ENCODE measurements around the gene CREBBP.

Gene CREBBP

DNA sequence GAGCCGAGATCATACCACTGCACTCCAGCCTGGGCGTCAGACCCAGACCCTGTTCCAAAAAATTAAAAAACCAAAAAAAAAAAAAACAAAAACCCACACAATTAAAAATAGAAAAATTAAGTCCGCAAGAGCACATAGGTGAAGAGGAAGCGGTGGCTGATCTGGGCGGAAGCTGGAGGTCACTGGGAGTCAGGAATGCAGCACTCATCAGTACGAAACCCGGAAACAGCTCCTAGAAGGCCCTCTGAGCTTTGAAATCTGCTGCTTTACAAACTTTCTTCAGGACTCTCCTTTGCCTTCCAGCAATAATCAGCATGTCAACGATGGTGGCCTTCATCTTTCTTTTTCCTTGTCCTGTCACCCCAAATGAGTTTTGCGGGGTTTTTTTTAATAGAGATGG, 192.7 kb downstream of the CREBBP start:
- peaks cover 78% of the 10 kb centered on the region for H3K36me3 ChIP-seq (ENCODE audit: insufficient read depth, low read length)
- H3K4me3 ChIP-seq (ENCODE audit: low read depth, low read length, poor library complexity, severe bottlenecking), result no peak overlapping the region
- TF ChIP-seq, protein P1, sequence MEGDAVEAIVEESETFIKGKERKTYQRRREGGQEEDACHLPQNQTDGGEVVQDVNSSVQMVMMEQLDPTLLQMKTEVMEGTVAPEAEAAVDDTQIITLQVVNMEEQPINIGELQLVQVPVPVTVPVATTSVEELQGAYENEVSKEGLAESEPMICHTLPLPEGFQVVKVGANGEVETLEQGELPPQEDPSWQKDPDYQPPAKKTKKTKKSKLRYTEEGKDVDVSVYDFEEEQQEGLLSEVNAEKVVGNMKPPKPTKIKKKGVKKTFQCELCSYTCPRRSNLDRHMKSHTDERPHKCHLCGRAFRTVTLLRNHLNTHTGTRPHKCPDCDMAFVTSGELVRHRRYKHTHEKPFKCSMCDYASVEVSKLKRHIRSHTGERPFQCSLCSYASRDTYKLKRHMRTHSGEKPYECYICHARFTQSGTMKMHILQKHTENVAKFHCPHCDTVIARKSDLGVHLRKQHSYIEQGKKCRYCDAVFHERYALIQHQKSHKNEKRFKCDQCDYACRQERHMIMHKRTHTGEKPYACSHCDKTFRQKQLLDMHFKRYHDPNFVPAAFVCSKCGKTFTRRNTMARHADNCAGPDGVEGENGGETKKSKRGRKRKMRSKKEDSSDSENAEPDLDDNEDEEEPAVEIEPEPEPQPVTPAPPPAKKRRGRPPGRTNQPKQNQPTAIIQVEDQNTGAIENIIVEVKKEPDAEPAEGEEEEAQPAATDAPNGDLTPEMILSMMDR (IDR thresholded peaks at IDR 0.05; ENCODE audit: low read length), result no peak
- TF ChIP-seq EZH2 (IDR thresholded peaks at IDR 0.05; ENCODE audit: borderline replicate concordance, low read length), result no peak

DNA sequence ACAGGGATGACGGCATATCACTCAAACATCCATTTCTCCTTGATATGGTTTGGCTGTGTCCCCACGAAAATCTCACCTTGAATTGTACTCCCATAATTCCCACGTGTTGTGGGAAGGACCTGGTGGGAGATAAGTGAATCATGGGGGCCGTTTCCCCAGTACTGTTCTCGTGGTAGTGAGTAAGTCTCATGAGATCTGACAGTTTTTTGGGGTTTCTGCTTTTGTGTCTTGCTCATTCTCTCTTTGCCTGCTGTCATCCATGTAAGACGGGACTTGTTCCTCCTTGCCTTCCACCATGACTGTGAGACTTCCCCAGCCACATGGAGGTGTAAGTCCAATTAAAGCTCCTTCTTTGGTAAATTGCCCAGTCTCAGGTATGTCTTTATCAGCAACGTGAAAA, 193.5 kb downstream of the CREBBP start:
- no peak overlapping the region for H3K4me3 ChIP-seq (ENCODE audit: low read depth, low read length, poor library complexity, severe bottlenecking)
- H4K20me1 ChIP-seq (ENCODE audit: insufficient read depth, low read length), result no peaks in the 10 kb centered on the region
- H3F3A ChIP-seq (ENCODE audit: insufficient read depth, low read length), result no peaks in the 10 kb centered on the region
- no peaks in the 10 kb centered on the region for H3K27me3 ChIP-seq (ENCODE audit: insufficient read depth, low read length)
- no peak overlapping the region for H3K27ac ChIP-seq (ENCODE audit: low read depth, low read length, poor library complexity, severe bottlenecking)
- H3K9me3 ChIP-seq (ENCODE audit: low read length), result no peaks in the 10 kb centered on the region
- H3K9ac ChIP-seq (ENCODE audit: low read length), result no peak overlapping the region
- no peak overlapping the region for H3K4me2 ChIP-seq (ENCODE audit: low read length)
- no peak overlapping the region for H2AFZ ChIP-seq (ENCODE audit: low read length)
- H3K4me1 ChIP-seq (ENCODE audit: insufficient read depth, low read length, severe bottlenecking), result peaks cover 19% of the 10 kb centered on the region
- H3K79me2 ChIP-seq (ENCODE audit: insufficient read depth, low read length), result no peaks in the 10 kb centered on the region
- no peak for TF ChIP-seq EZH2 (IDR thresholded peaks at IDR 0.05; ENCODE audit: borderline replicate concordance, low read length)
- TF ChIP-seq, protein P1 (IDR thresholded peaks at IDR 0.05; ENCODE audit: low read length), result no peak
- peaks cover 85% of the 10 kb centered on the region for H3K36me3 ChIP-seq (ENCODE audit: insufficient read depth, low read length)
- no peaks in the 10 kb centered on the region for H3K9me2 ChIP-seq (ENCODE audit: low read depth, low read length)

More for the DNA sequence above, 192.7 kb downstream of the CREBBP start:
- peaks cover 19% of the 10 kb centered on the region for H3K4me1 ChIP-seq (ENCODE audit: insufficient read depth, low read length, severe bottlenecking)
- no peak overlapping the region for H3K4me2 ChIP-seq (ENCODE audit: low read length)
- H3K9me3 ChIP-seq (ENCODE audit: low read length), result no peaks in the 10 kb centered on the region
- no peaks in the 10 kb centered on the region for H3K9me2 ChIP-seq (ENCODE audit: low read depth, low read length)
- H3F3A ChIP-seq (ENCODE audit: insufficient read depth, low read length), result no peaks in the 10 kb centered on the region
- H3K27me3 ChIP-seq (ENCODE audit: insufficient read depth, low read length), result no peaks in the 10 kb centered on the region
- no peak overlapping the region for H3K9ac ChIP-seq (ENCODE audit: low read length)
- no peaks in the 10 kb centered on the region for H3K79me2 ChIP-seq (ENCODE audit: insufficient read depth, low read length)
- H4K20me1 ChIP-seq (ENCODE audit: insufficient read depth, low read length), result no peaks in the 10 kb centered on the region
- H3K27ac ChIP-seq (ENCODE audit: low read depth, low read length, poor library complexity, severe bottlenecking), result no peak overlapping the region
- no peak overlapping the region for H2AFZ ChIP-seq (ENCODE audit: low read length)

DNA sequence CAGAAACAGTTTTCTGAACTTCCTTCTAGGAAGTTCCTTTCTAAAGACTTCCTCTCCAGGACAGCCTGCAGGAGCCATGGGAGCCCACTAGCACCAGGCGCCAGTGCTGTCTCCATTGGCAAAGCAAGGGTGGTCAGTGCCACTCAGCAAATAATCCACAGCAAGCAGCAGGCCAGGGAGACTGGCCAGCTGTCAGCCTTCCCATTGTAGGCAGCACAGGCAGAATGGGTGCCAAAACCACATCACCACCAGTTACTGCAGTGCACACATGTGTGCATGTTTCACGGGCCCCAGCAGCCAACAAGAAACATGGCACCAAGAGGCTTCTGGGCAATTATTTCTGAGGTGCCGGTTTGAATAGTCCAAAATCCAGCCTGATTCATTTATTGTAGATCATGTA, 199.3 kb downstream of the CREBBP start:
- H3F3A ChIP-seq (ENCODE audit: insufficient read depth, low read length), result no peaks in the 10 kb centered on the region
- no peak overlapping the region for H3K27ac ChIP-seq (ENCODE audit: low read depth, low read length, poor library complexity, severe bottlenecking)
- H3K9ac ChIP-seq (ENCODE audit: low read length), result no peak overlapping the region
- no peaks in the 10 kb centered on the region for H3K79me2 ChIP-seq (ENCODE audit: insufficient read depth, low read length)
- TF ChIP-seq, protein P1 (IDR thresholded peaks at IDR 0.05; ENCODE audit: low read length), result no peak
- no peak for TF ChIP-seq EZH2 (IDR thresholded peaks at IDR 0.05; ENCODE audit: borderline replicate concordance, low read length)
- H3K27me3 ChIP-seq (ENCODE audit: insufficient read depth, low read length), result no peaks in the 10 kb centered on the region
- H3K4me1 ChIP-seq (ENCODE audit: insufficient read depth, low read length, severe bottlenecking), result no peaks in the 10 kb centered on the region
- H3K9me3 ChIP-seq (ENCODE audit: low read length), result no peaks in the 10 kb centered on the region
- no peak overlapping the region for H3K4me2 ChIP-seq (ENCODE audit: low read length)
- H3K9me2 ChIP-seq (ENCODE audit: low read depth, low read length), result no peaks in the 10 kb centered on the region
- no peak overlapping the region for H2AFZ ChIP-seq (ENCODE audit: low read length)
- H3K4me3 ChIP-seq (ENCODE audit: low read depth, low read length, poor library complexity, severe bottlenecking), result no peak overlapping the region
- peaks cover 97% of the 10 kb centered on the region for H3K36me3 ChIP-seq (ENCODE audit: insufficient read depth, low read length)
- H4K20me1 ChIP-seq (ENCODE audit: insufficient read depth, low read length), result no peaks in the 10 kb centered on the region
